GM12878 (cell line): ENCODE measurements around the gene TNFSF8.

Source experiments
- CTCF ChIP-seq, 3 experiments: IDR thresholded peaks in 2 of 3; conservative IDR thresholded peaks in 1 of 3; 2 replicates each; pipeline ENCODE4 v1.5.1; 2011; ENCODE audit warnings: low read depth in 3 of 3, low read length in 3 of 3, mild to moderate bottlenecking in 3 of 3, control low read depth in 2 of 3, moderate library complexity in 2 of 3, inconsistent platforms in 1 of 3, mixed read lengths in 1 of 3; ENCODE audit not compliant: control insufficient read depth in 2 of 3, insufficient read depth in 1 of 3; ENCODE audit errors: extremely low read depth in 1 of 3
- EZH2 ChIP-seq: IDR thresholded peaks from 2 replicates; pipeline ENCODE4 v1.6.1; 2012; ENCODE audit warnings: low read depth, mild to moderate bottlenecking, control low read depth, inconsistent platforms, low read length, borderline replicate concordance; ENCODE audit not compliant: control insufficient read depth
- HDGF ChIP-seq: fragments of 450-650 bp; IDR thresholded peaks from 2 replicates; pipeline ENCODE4 v1.6.1; 2016; ENCODE audit warnings: antibody characterized with exemption
- NFIC ChIP-seq: IDR thresholded peaks from 2 replicates; pipeline ENCODE4 v1.6.1; 2012; ENCODE audit warnings: low read depth, mild to moderate bottlenecking, inconsistent platforms, low read length, moderate library complexity
- NRF1 ChIP-seq: conservative IDR thresholded peaks from 2 replicates; pipeline ENCODE4 v1.6.1; 2011; ENCODE audit warnings: mild to moderate bottlenecking, low read depth, low read length, improper control_type of control experiment
- POLR2AphosphoS5 ChIP-seq: IDR thresholded peaks from 2 replicates; pipeline ENCODE4 v1.6.1; 2011; ENCODE audit warnings: mild to moderate bottlenecking, low read length, inconsistent platforms

GRCh38 chr9:114910541-114910940, 19.9 kb downstream of the TNFSF8 start:
- TF ChIP-seq NRF1 (no peak), CTCF (IDR thresholded peaks at IDR 0.05 in 2 of 3, conservative IDR thresholded peaks at IDR 0.05 in 1 of 3; ENCODE audit: control insufficient read depth in 2 of 3, extremely low read depth in 1 of 3, insufficient read depth in 1 of 3, low read depth in 3 of 3, low read length in 3 of 3) (no peak), POLR2AphosphoS5 (no peak), NFIC (no peak), EZH2 (no peak), HDGF (no peak)
